Activated CD4-positive, alpha-beta T cell treated with anti-CD3 and anti-CD28 coated beads for 4 hours (primary cell): ENCODE results near the gene KIF1B.

Experiments used
- DNase-seq, 2 donors: peaks; one replicate each; pipeline ENCODE4 v3.0.0-alpha.2; 2020

The KIF1B gene

GRCh38 chr1:10209905-10210810 is at the start of gene KIF1B:
Gene KIF1B, plus strand, starts transcription at chr1:10210570. Its CDS starts 21,759 bp downstream, at chr1:10232329.
- DNase-seq = peak; percentile 96 to 97

- no peak for DNase-seq
Measured at GRCh38 chr1:10160907-10161490, 49.4 kb upstream of the KIF1B start.

GRCh38 chr1:10161541-10162290 is 48.7 kb upstream of the KIF1B start:
- DNase-seq = no peak

GRCh38 chr1:10168912-10169514 is 41.4 kb upstream of the KIF1B start:
- no peak for DNase-seq

- no peak for DNase-seq
Measured at GRCh38 chr1:10170239-10170574, 40.2 kb upstream of the KIF1B start.

- no peak for DNase-seq
Measured at GRCh38 chr1:10171105-10171767, 39.1 kb upstream of the KIF1B start.

- DNase-seq = no peak
Measured at GRCh38 chr1:10171995-10172669, 38.2 kb upstream of the KIF1B start.

- DNase-seq = no peak
Measured at GRCh38 chr1:10173582-10173981, 36.8 kb upstream of the KIF1B start.

GRCh38 chr1:10177876-10178275 is 32.5 kb upstream of the KIF1B start:
- DNase-seq = no peak

- no peak for DNase-seq
Measured at GRCh38 chr1:10178597-10179405, 31.6 kb upstream of the KIF1B start.

GRCh38 chr1:10179406-10180091 is 30.8 kb upstream of the KIF1B start:
- no peak for DNase-seq

- DNase-seq = no peak
Measured at GRCh38 chr1:10181154-10181553, 29.2 kb upstream of the KIF1B start.

- no peak for DNase-seq
Measured at GRCh38 chr1:10185759-10186158, 24.6 kb upstream of the KIF1B start.

GRCh38 chr1:10186331-10187025 is 23.9 kb upstream of the KIF1B start:
- DNase-seq = no peak

GRCh38 chr1:10187026-10187334 is 23.4 kb upstream of the KIF1B start:
- DNase-seq = no peak

- DNase-seq = no peak
Measured at GRCh38 chr1:10188133-10188650, 22.2 kb upstream of the KIF1B start.

- DNase-seq = no peak
Measured at GRCh38 chr1:10189659-10190058, 20.7 kb upstream of the KIF1B start.

GRCh38 chr1:10192263-10192662 is 18.1 kb upstream of the KIF1B start:
- no peak for DNase-seq

GRCh38 chr1:10193288-10193687 is 17.1 kb upstream of the KIF1B start:
- DNase-seq = no peak

- no peak for DNase-seq
Measured at GRCh38 chr1:10195570-10195969, 14.8 kb upstream of the KIF1B start.
